ENCODE measurements around the gene PTPN4.

Gene PTPN4

GRCh38 chr2:119739580-119740255 lies 20.0 kb upstream of the PTPN4 start:
- Histone ChIP-seq H3K9ac (ENCODE audit: low read length) (no peak overlapping the region), H2AFZ (ENCODE audit: low read depth, low read length) (no peak overlapping the region), H3K4ac (ENCODE audit: low read depth in 1 of 2, low read length in 2 of 2) (no peak overlapping the region), H3K27me3 (ENCODE audit: control insufficient read depth in 1 of 2, insufficient read depth in 1 of 2, low read length in 2 of 2) (peaks cover 3 to 7% of the 10 kb centered on the region in 2 experiments), H2BK120ac (ENCODE audit: low read depth, low read length) (no peak overlapping the region), H2BK15ac (ENCODE audit: low read depth, poor library complexity, severe bottlenecking) (no peak overlapping the region), H4K8ac (ENCODE audit: low read length) (no peak overlapping the region), H2BK12ac (ENCODE audit: low read length in 2 of 2) (no peak overlapping the region), H3K23ac (ENCODE audit: low read length in 2 of 2) (no peak overlapping the region), H3K14ac (ENCODE audit: low read length in 2 of 2) (peak overlapping the region in 1 of 2 experiments; percentile 28), H3K4me1 (ENCODE audit: control insufficient read depth, insufficient read depth, low read depth, low read length) (peaks cover 2% of the 10 kb centered on the region), H3K4me2 (ENCODE audit: low read length, poor library complexity, severe bottlenecking) (peak overlapping the region; percentile 6), H4K91ac (ENCODE audit: low read length) (peak overlapping the region; percentile 18), H2BK5ac (ENCODE audit: low read depth, low read length, poor library complexity, severe bottlenecking) (no peak overlapping the region), H2AK5ac (ENCODE audit: low read length, severe bottlenecking) (no peak overlapping the region), H3K4me3 (ENCODE audit: insufficient read depth in 1 of 2, low read depth in 1 of 2, low read length in 2 of 2) (no peak overlapping the region), H3K36me3 (ENCODE audit: control insufficient read depth in 1 of 2, insufficient read depth in 2 of 2, low read depth in 1 of 2, low read length in 2 of 2) (no peaks in the 10 kb centered on the region), H3K27ac (ENCODE audit: low read length, poor library complexity, severe bottlenecking) (no peak overlapping the region), H3K9me3 (ENCODE audit: control insufficient read depth, low read length) (no peaks in the 10 kb centered on the region), H3K18ac (ENCODE audit: low read depth in 1 of 2, low read length in 2 of 2) (no peak overlapping the region), H3K79me1 (replicated peaks; ENCODE audit: low read length, poor library complexity, severe bottlenecking) (no peaks in the 10 kb centered on the region)
- DNase-seq, result no peak
- 69% methylated on average over 3 of the region's 3 CpGs for WGBS

- H2AK5ac ChIP-seq (ENCODE audit: low read length, severe bottlenecking), result no peak overlapping the region
- no peak overlapping the region for H3K4me2 ChIP-seq (ENCODE audit: low read length, poor library complexity, severe bottlenecking)
- H2BK5ac ChIP-seq (ENCODE audit: low read depth, low read length, poor library complexity, severe bottlenecking), result no peak overlapping the region
- no peak overlapping the region for H3K23ac ChIP-seq (ENCODE audit: low read length in 2 of 2)
- peaks cover 2% of the 10 kb centered on the region for H3K4me1 ChIP-seq (ENCODE audit: control insufficient read depth, insufficient read depth, low read depth, low read length)
- no peaks in the 10 kb centered on the region for H3K36me3 ChIP-seq (ENCODE audit: control insufficient read depth in 1 of 2, insufficient read depth in 2 of 2, low read depth in 1 of 2, low read length in 2 of 2)
- H3K27me3 ChIP-seq (ENCODE audit: control insufficient read depth in 1 of 2, insufficient read depth in 1 of 2, low read length in 2 of 2), result peaks cover 3 to 7% of the 10 kb centered on the region in 2 experiments
- no peak overlapping the region for H3K4me3 ChIP-seq (ENCODE audit: insufficient read depth in 1 of 2, low read depth in 1 of 2, low read length in 2 of 2)
- no peak overlapping the region for H3K18ac ChIP-seq (ENCODE audit: low read depth in 1 of 2, low read length in 2 of 2)
- no peak overlapping the region for H3K9ac ChIP-seq (ENCODE audit: low read length)
- no peak overlapping the region for H2BK120ac ChIP-seq (ENCODE audit: low read depth, low read length)
- H3K14ac ChIP-seq (ENCODE audit: low read length in 2 of 2), result no peak overlapping the region
- no peak overlapping the region for H3K4ac ChIP-seq (ENCODE audit: low read depth in 1 of 2, low read length in 2 of 2)
- 100% methylated on average over 2 of the region's 3 CpGs for WGBS
- no peak for DNase-seq
- H2AFZ ChIP-seq (ENCODE audit: low read depth, low read length), result no peak overlapping the region
- H3K9me3 ChIP-seq (ENCODE audit: control insufficient read depth, low read length), result no peaks in the 10 kb centered on the region
- H4K8ac ChIP-seq (ENCODE audit: low read length), result no peak overlapping the region
- H3K27ac ChIP-seq (ENCODE audit: low read length, poor library complexity, severe bottlenecking), result no peak overlapping the region
- no peak overlapping the region for H4K91ac ChIP-seq (ENCODE audit: low read length)
- no peaks in the 10 kb centered on the region for H3K79me1 ChIP-seq (replicated peaks; ENCODE audit: low read length, poor library complexity, severe bottlenecking)
- H2BK15ac ChIP-seq (ENCODE audit: low read depth, poor library complexity, severe bottlenecking), result no peak overlapping the region
- H2BK12ac ChIP-seq (ENCODE audit: low read length in 2 of 2), result no peak overlapping the region
Observed at GRCh38 chr2:119741001-119741400, 18.7 kb upstream of the PTPN4 start.

GRCh38 chr2:119741868-119742267 lies 17.9 kb upstream of the PTPN4 start:
- 81% methylated on average over 2 of the region's 3 CpGs for WGBS
- Histone ChIP-seq H3K9ac (ENCODE audit: low read length) (no peak overlapping the region), H2BK15ac (ENCODE audit: low read depth, poor library complexity, severe bottlenecking) (no peak overlapping the region), H3K27me3 (ENCODE audit: control insufficient read depth in 1 of 2, insufficient read depth in 1 of 2, low read length in 2 of 2) (peaks cover 3 to 7% of the 10 kb centered on the region in 2 experiments), H3K14ac (ENCODE audit: low read length in 2 of 2) (no peak overlapping the region), H3K23ac (ENCODE audit: low read length in 2 of 2) (no peak overlapping the region), H4K8ac (ENCODE audit: low read length) (no peak overlapping the region), H3K4me3 (ENCODE audit: insufficient read depth in 1 of 2, low read depth in 1 of 2, low read length in 2 of 2) (no peak overlapping the region), H3K9me3 (ENCODE audit: control insufficient read depth, low read length) (no peaks in the 10 kb centered on the region), H2AK5ac (ENCODE audit: low read length, severe bottlenecking) (no peak overlapping the region), H3K18ac (ENCODE audit: low read depth in 1 of 2, low read length in 2 of 2) (no peak overlapping the region), H2BK5ac (ENCODE audit: low read depth, low read length, poor library complexity, severe bottlenecking) (no peak overlapping the region), H2BK120ac (ENCODE audit: low read depth, low read length) (no peak overlapping the region), H2AFZ (ENCODE audit: low read depth, low read length) (no peak overlapping the region), H3K4me1 (ENCODE audit: control insufficient read depth, insufficient read depth, low read depth, low read length) (peaks cover 2% of the 10 kb centered on the region), H3K27ac (ENCODE audit: low read length, poor library complexity, severe bottlenecking) (no peak overlapping the region), H3K4ac (ENCODE audit: low read depth in 1 of 2, low read length in 2 of 2) (no peak overlapping the region), H3K36me3 (ENCODE audit: control insufficient read depth in 1 of 2, insufficient read depth in 2 of 2, low read depth in 1 of 2, low read length in 2 of 2) (no peaks in the 10 kb centered on the region), H3K79me1 (replicated peaks; ENCODE audit: low read length, poor library complexity, severe bottlenecking) (no peaks in the 10 kb centered on the region), H3K4me2 (ENCODE audit: low read length, poor library complexity, severe bottlenecking) (no peak overlapping the region), H4K91ac (ENCODE audit: low read length) (no peak overlapping the region), H2BK12ac (ENCODE audit: low read length in 2 of 2) (no peak overlapping the region)
- DNase-seq, result no peak

DNA sequence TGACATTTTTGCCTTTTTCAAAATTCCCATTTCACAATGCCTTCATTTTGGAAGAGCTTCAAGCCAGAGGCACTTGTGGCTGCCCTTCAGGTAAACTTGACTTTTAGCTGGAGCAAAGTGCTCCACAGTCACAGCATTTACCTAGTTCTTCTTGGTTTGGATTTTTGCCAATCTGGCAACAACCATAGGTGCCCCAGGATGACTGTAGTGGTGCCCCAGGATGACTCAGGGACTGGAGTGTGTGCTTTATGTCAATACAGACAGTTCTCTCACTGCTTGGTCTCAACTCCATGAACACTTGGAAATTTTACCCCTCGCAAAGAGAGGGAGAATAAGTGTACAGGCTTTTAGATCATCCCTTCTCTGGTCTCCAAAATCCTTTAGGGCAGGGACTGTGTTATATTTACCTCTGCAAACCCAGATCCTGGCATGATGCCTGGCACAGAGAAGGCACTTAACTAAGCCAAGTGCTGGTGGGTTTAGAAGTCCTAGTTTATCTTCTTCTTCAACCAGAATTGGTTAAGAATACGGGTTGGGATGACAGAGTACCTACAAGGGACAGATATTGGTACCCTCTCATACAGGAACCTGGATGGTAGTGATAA lies 15.3 kb upstream of the PTPN4 start:
- no peak overlapping the region for H3K4me3 ChIP-seq (ENCODE audit: insufficient read depth in 1 of 2, low read depth in 1 of 2, low read length in 2 of 2)
- H3K4me1 ChIP-seq (ENCODE audit: control insufficient read depth, insufficient read depth, low read depth, low read length), result peaks cover 2% of the 10 kb centered on the region
- no peak overlapping the region for H2BK120ac ChIP-seq (ENCODE audit: low read depth, low read length)
- H3K4ac ChIP-seq (ENCODE audit: low read depth in 1 of 2, low read length in 2 of 2), result no peak overlapping the region
- H2BK15ac ChIP-seq (ENCODE audit: low read depth, poor library complexity, severe bottlenecking), result no peak overlapping the region
- no peak overlapping the region for H3K4me2 ChIP-seq (ENCODE audit: low read length, poor library complexity, severe bottlenecking)
- no peak overlapping the region for H4K91ac ChIP-seq (ENCODE audit: low read length)
- H4K8ac ChIP-seq (ENCODE audit: low read length), result no peak overlapping the region
- no peak overlapping the region for H2BK5ac ChIP-seq (ENCODE audit: low read depth, low read length, poor library complexity, severe bottlenecking)
- H3K9ac ChIP-seq (ENCODE audit: low read length), result no peak overlapping the region
- no peak for DNase-seq
- H3K27me3 ChIP-seq (ENCODE audit: control insufficient read depth in 1 of 2, insufficient read depth in 1 of 2, low read length in 2 of 2), result peaks cover 0 to 3% of the 10 kb centered on the region in 2 experiments
- H3K9me3 ChIP-seq (ENCODE audit: control insufficient read depth, low read length), result no peaks in the 10 kb centered on the region
- no peak overlapping the region for H2AFZ ChIP-seq (ENCODE audit: low read depth, low read length)
- H3K79me1 ChIP-seq (replicated peaks; ENCODE audit: low read length, poor library complexity, severe bottlenecking), result no peaks in the 10 kb centered on the region
- H2BK12ac ChIP-seq (ENCODE audit: low read length in 2 of 2), result no peak overlapping the region
- 60% methylated on average over 1 of the region's 2 CpGs for WGBS
- H3K36me3 ChIP-seq (ENCODE audit: control insufficient read depth in 1 of 2, insufficient read depth in 2 of 2, low read depth in 1 of 2, low read length in 2 of 2), result no peaks in the 10 kb centered on the region
- H3K23ac ChIP-seq (ENCODE audit: low read length in 2 of 2), result no peak overlapping the region
- H3K14ac ChIP-seq (ENCODE audit: low read length in 2 of 2), result no peak overlapping the region
- no peak overlapping the region for H3K18ac ChIP-seq (ENCODE audit: low read depth in 1 of 2, low read length in 2 of 2)
- no peak overlapping the region for H2AK5ac ChIP-seq (ENCODE audit: low read length, severe bottlenecking)
- no peak overlapping the region for H3K27ac ChIP-seq (ENCODE audit: low read length, poor library complexity, severe bottlenecking)

All from mesenchymal stem cell (in vitro differentiated cells and primary cell).